GM18502 (cell line): Measurements from ENCODE around the gene RUNX1.

Source experiments
- ATAC-seq: cut with Tn5 transposase; IDR thresholded peaks from one replicate; pipeline ENCODE4 v1.9.1; 2021; ENCODE audit warnings: mild to moderate bottlenecking; ENCODE audit not compliant: unreplicated experiment, poor library complexity

RUNX1 gene

GRCh38 chr21:34841154-34841553, 207.9 kb downstream of the RUNX1 start:
- no peak for ATAC-seq

DNA sequence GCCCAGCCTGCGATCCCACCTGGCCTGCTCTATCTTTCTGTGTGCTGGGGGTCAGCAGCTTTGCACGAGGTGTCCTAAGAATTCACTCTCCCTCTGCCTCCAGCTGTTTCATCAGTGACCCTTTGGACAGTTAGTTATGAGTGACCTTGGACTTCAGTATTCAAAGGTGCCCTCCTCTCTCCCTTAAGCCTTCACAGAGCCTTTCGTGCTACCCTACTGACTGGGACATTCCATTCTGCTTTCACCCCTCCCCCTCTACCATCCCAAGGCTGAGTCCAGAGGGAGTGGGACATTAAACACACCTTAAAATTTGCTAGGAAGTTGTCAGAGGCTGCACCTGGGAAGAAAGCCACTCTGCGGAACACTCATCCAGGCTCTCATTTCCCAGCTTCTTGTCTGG, 208.4 kb downstream of the RUNX1 start:
- ATAC-seq: no peak

DNA sequence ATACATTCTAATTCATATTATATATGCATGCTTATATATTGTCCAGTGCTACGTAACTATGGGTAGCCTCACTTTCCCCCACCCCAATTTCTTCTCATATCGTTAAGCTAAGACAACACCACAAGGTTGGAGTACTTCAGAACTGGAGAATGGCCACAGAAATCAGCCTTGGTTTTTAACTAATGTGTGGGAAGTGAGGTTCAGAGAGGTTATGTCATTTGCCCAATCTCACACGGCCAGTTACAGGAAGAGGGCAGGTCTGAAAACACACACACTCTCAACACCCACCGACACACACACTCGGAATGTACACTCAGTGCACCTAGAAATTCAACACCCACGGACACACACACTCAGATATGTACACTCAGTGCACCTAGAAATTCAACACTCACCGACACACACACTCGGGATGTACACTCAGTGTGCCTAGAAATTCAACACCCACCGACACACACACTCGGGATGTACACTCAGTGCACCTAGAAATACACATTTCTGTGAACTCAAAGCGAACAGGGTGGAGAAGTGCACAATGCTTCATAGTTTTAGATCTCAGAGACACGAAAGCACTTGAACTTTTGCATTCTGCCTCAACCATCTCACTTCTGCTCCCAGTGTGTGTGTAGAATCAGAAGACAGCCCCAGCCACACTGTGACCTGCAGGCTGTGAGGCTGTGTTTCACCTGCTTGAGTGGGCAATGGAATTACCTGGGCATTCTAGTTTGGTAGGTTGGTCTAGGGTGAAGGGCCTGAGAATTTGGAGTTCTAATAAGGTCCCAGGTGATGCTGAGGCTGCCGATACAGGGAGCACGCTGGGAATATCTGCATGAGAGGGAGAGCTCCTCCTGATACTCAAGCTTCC, 209.9 kb downstream of the RUNX1 start:
- no peak for ATAC-seq

GRCh38 chr21:34836933-34837505, 212.1 kb downstream of the RUNX1 start:
- no peak for ATAC-seq

DNA sequence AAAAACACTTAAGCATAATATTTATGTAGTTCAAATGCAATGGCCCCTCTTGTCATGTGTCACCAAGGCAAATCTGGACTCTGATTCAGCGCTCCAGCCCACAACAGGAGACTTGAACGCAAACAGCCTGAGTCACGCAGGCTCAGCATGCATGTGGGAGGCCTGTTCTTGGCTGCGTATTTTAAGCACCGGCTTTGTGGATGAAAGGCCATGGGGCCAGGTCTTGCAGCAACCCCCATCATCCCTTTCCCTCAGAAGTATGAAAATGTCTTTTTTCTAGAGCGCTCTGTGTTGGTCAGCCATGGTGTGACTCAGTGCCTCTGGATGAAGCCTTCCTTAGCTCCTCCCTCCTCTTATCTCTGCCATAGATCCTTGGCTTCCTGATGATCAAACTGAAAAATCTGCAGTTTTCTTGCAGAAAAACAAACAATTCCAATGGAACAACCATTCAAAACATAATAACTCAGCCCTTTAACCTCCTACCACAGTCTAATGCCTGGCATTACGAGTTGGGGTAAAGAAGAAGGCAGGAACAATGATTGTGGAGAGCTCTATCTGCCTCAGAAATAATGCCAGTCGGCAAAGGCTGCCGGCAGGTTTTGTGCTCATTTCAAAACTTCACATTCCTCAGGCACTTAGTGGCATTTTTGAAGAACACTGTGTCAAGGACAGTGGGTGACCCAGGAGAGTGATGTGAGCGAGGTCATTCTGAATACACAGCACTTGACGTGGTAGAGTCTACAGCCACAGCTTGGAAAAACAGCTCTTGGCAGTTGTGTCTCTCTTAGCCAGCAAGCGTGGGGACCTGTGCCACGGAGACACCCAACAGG, 212.8 kb downstream of the RUNX1 start:
- ATAC-seq: no peak

- no peak for ATAC-seq
Measured at GRCh38 chr21:34835526-34835925, 213.6 kb downstream of the RUNX1 start.

DNA sequence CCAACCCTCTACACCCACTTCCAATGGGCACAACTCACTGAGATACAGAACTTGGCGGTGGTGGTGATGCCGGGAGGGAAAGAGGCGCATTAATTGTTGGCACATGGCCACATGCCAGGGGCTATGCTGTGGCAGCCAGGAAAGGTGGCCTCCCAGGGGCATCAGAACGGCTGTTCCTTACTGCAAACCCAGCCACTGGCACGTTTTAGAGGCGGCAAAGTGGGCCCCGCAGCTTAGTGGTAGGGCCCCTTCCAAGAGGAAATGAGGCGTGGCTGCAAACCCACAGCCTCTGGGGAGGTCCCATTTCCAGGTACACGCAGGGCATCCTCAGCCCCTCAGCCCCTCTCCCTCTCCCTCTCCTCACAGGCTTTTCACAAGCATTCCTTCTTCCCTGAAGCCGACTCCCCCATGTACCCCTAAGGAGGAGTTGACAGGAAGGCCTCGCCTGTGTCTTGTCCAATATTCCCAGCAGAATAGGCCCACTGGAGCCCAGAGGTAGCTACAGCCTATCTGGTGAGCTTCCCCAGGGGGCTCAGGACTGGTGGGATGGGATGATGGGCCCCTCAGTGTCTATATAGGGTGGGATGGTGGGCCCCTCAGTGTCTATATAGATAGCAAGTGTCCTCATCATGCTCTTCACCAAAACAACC, 214.1 kb downstream of the RUNX1 start:
- ATAC-seq: no peak

GRCh38 chr21:34834290-34834689, 214.8 kb downstream of the RUNX1 start:
- no peak for ATAC-seq

- no peak for ATAC-seq
Measured at GRCh38 chr21:34833465-34833864, 215.6 kb downstream of the RUNX1 start.

- no peak for ATAC-seq
Measured at GRCh38 chr21:34830386-34831170, 218.5 kb downstream of the RUNX1 start.

- ATAC-seq: no peak
Measured at GRCh38 chr21:34827445-34828235, 221.5 kb downstream of the RUNX1 start.

DNA sequence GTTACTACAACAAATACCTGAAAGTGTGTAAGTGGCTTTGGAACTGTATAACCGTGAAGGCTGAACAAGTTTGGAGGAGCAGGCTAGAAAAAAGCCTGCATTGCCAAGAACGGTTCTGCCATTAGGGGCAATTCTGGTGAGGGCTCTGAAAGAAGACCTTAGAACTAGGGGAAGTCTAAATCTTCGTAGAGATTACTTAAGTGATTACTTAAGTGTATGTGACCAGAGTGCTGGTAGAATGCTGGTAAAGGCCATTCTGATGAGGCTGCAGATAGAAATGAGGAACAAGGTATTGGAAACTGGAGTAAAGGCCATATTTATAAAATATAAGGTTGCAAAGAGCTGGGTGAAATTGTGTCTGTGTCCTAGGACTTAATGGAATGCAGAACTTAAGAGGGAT, 222.3 kb downstream of the RUNX1 start:
- no peak for ATAC-seq

- no peak for ATAC-seq
Measured at GRCh38 chr21:34825948-34826548, 223.1 kb downstream of the RUNX1 start.

DNA sequence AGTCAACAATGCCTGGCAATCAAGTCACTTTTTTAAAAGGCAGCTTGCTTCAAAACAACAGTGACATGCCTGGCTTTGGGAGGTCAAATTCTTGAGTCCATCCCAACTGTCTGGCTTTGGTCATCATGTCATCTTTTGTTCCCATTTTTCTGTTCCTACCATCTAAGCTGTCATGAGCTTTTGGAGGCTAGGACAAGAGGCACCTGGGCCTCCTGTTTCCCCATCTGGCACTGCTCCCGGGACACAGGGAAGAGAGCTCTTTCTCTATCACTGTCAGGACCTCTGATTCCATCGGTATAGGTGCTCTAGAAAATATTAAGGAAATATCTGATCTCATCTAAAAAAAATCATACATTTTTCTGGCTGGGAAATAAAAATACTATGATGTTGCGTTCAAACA, 224.0 kb downstream of the RUNX1 start:
- ATAC-seq: no peak

DNA sequence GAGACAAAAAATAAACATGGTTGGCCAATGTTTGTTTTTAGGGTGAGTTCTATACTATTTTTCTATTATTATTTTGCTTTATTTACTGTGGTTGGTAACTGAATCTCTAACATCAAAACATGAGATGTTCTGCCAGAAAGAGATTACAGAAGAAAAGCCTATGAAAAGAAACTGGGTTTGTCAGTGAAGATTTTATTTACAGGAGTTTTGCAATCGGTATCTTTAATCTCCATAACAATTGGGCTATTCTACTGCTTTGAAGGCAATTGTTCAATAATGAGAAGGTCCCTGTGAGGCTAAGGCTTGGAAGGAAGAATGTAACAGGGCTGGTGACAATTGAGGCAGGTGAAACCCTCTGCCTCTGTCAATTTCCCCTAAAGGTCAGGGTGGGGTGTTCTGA, 224.8 kb downstream of the RUNX1 start:
- ATAC-seq: no peak

GRCh38 chr21:34822942-34823341, 226.2 kb downstream of the RUNX1 start:
- ATAC-seq: no peak

GRCh38 chr21:34822168-34822567, 226.9 kb downstream of the RUNX1 start:
- ATAC-seq: no peak

GRCh38 chr21:34821717-34822116, 227.4 kb downstream of the RUNX1 start:
- no peak for ATAC-seq

DNA sequence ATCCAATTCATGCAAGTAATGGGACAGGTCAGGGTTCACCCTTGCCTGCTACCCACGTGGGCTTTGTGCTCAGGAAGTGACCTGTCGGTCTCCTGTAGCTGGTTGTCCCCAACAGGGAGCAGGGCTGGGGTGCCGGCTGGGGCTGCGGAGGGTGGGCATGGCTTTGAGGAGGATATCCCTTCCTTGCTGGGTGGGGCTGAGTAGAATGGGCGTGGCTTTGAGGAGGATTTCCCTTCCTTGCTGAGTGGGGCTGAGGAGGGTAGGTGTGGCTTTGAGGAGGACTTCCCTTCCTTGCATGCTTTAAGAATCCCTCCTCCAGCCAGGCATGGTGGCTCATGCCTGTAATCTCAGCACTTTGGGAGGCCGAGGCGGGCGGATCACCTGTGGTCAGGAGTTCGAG, 229.1 kb downstream of the RUNX1 start:
- ATAC-seq: no peak
